Muscle layer of duodenum (tissue), 2 donors: ENCODE data around the gene KCND3.

Experiments used
- H3K27ac ChIP-seq: one replicate; pipeline ENCODE4 v1.7.0; 2013; ENCODE audit warnings: mild to moderate bottlenecking, low read length
- H3K27me3 ChIP-seq: one replicate; pipeline ENCODE4 v1.7.0; 2013; ENCODE audit warnings: low read depth, mild to moderate bottlenecking, control low read depth, low read length
- H3K36me3 ChIP-seq, 2 donors: one replicate each; pipeline ENCODE4 v1.7.0; 2013; ENCODE audit warnings: low read length in 2 of 2, control low read depth in 1 of 2, mild to moderate bottlenecking in 1 of 2; ENCODE audit not compliant: insufficient read depth in 2 of 2, control insufficient read depth in 1 of 2
- H3K4me1 ChIP-seq, 2 donors: one replicate each; pipeline ENCODE4 v1.7.0; 2013; ENCODE audit warnings: low read length in 2 of 2, mild to moderate bottlenecking in 2 of 2, control low read depth in 1 of 2, moderate library complexity in 1 of 2; ENCODE audit not compliant: insufficient read depth in 2 of 2, control insufficient read depth in 1 of 2
- H3K4me3 ChIP-seq, 2 donors: one replicate each; pipeline ENCODE4 v1.7.0; 2013; ENCODE audit warnings: low read length in 2 of 2, low read depth in 1 of 2, mild to moderate bottlenecking in 1 of 2
- H3K9me3 ChIP-seq, 2 donors: one replicate each; pipeline ENCODE4 v1.7.0; 2013; ENCODE audit warnings: low read length in 2 of 2, control low read depth in 1 of 2, mild to moderate bottlenecking in 1 of 2; ENCODE audit not compliant: control insufficient read depth in 1 of 2
- donor health status: healthy.

Gene KCND3

GRCh38 chr1:111876631-111877030 lies 112.8 kb downstream of the KCND3 start:
- no peak overlapping the region for H3K27ac ChIP-seq

GRCh38 chr1:111875640-111876039 lies 113.8 kb downstream of the KCND3 start:
- Histone ChIP-seq H3K36me3 (no peaks in the 10 kb centered on the region), H3K27ac (no peak overlapping the region)

More at GRCh38 chr1:111876631-111877030, 112.8 kb downstream of the KCND3 start:
- H3K4me3 ChIP-seq: no peak overlapping the region
- peaks cover 0 to 44% of the 10 kb centered on the region in 2 donors for H3K4me1 ChIP-seq
- H3K36me3 ChIP-seq: no peaks in the 10 kb centered on the region
- H3K27me3 ChIP-seq: no peaks in the 10 kb centered on the region
- H3K9me3 ChIP-seq: no peaks in the 10 kb centered on the region

GRCh38 chr1:111873460-111874030 lies 115.9 kb downstream of the KCND3 start:
- no peaks in the 10 kb centered on the region for H3K9me3 ChIP-seq
- H3K4me3 ChIP-seq: no peak overlapping the region
- H3K36me3 ChIP-seq: no peaks in the 10 kb centered on the region
- H3K27me3 ChIP-seq: no peaks in the 10 kb centered on the region
- no peak overlapping the region for H3K27ac ChIP-seq
- peaks cover 0 to 16% of the 10 kb centered on the region in 2 donors for H3K4me1 ChIP-seq

More at GRCh38 chr1:111875640-111876039, 113.8 kb downstream of the KCND3 start:
- Histone ChIP-seq H3K27me3 (no peaks in the 10 kb centered on the region), H3K4me1 (peaks cover 0 to 34% of the 10 kb centered on the region in 2 donors), H3K9me3 (no peaks in the 10 kb centered on the region), H3K4me3 (no peak overlapping the region)

GRCh38 chr1:111870181-111870580 lies 119.3 kb downstream of the KCND3 start:
- Histone ChIP-seq H3K4me1 (peaks cover 0 to 9% of the 10 kb centered on the region in 2 donors), H3K4me3 (no peak overlapping the region), H3K27ac (no peak overlapping the region), H3K27me3 (no peaks in the 10 kb centered on the region), H3K9me3 (no peaks in the 10 kb centered on the region), H3K36me3 (no peaks in the 10 kb centered on the region)

GRCh38 chr1:111867868-111868440 lies 121.5 kb downstream of the KCND3 start:
- H3K9me3 ChIP-seq: no peaks in the 10 kb centered on the region
- H3K4me3 ChIP-seq: no peak overlapping the region
- H3K4me1 ChIP-seq: no peaks in the 10 kb centered on the region
- H3K27me3 ChIP-seq: no peaks in the 10 kb centered on the region
- no peaks in the 10 kb centered on the region for H3K36me3 ChIP-seq
- H3K27ac ChIP-seq: no peak overlapping the region

GRCh38 chr1:111864862-111865261 lies 124.6 kb downstream of the KCND3 start:
- Histone ChIP-seq H3K27me3 (no peaks in the 10 kb centered on the region), H3K27ac (no peak overlapping the region), H3K36me3 (no peaks in the 10 kb centered on the region), H3K4me3 (no peak overlapping the region), H3K9me3 (no peaks in the 10 kb centered on the region), H3K4me1 (no peaks in the 10 kb centered on the region)

GRCh38 chr1:111863401-111863800 lies 126.1 kb downstream of the KCND3 start:
- Histone ChIP-seq H3K4me3 (no peak overlapping the region), H3K27ac (no peak overlapping the region), H3K36me3 (no peaks in the 10 kb centered on the region), H3K9me3 (no peaks in the 10 kb centered on the region), H3K4me1 (no peaks in the 10 kb centered on the region), H3K27me3 (no peaks in the 10 kb centered on the region)

GRCh38 chr1:111862599-111862998 lies 126.9 kb downstream of the KCND3 start:
- Histone ChIP-seq H3K36me3 (no peaks in the 10 kb centered on the region), H3K4me3 (no peak overlapping the region), H3K27ac (no peak overlapping the region), H3K9me3 (no peaks in the 10 kb centered on the region), H3K4me1 (no peaks in the 10 kb centered on the region), H3K27me3 (no peaks in the 10 kb centered on the region)

- H3K4me1 ChIP-seq: no peaks in the 10 kb centered on the region
- no peaks in the 10 kb centered on the region for H3K36me3 ChIP-seq
- no peak overlapping the region for H3K27ac ChIP-seq
- H3K4me3 ChIP-seq: no peak overlapping the region
- H3K9me3 ChIP-seq: no peaks in the 10 kb centered on the region
- H3K27me3 ChIP-seq: no peaks in the 10 kb centered on the region
Measured at GRCh38 chr1:111861523-111861922, 127.9 kb downstream of the KCND3 start.

- Histone ChIP-seq H3K36me3 (no peaks in the 10 kb centered on the region), H3K4me1 (no peaks in the 10 kb centered on the region), H3K27me3 (no peaks in the 10 kb centered on the region), H3K4me3 (no peak overlapping the region), H3K9me3 (no peaks in the 10 kb centered on the region), H3K27ac (no peak overlapping the region)
Measured at GRCh38 chr1:111857194-111857651, 132.2 kb downstream of the KCND3 start.

- H3K4me1 ChIP-seq: no peaks in the 10 kb centered on the region
- H3K4me3 ChIP-seq: no peak overlapping the region
- no peak overlapping the region for H3K27ac ChIP-seq
- no peaks in the 10 kb centered on the region for H3K36me3 ChIP-seq
- no peaks in the 10 kb centered on the region for H3K9me3 ChIP-seq
- no peaks in the 10 kb centered on the region for H3K27me3 ChIP-seq
Measured at GRCh38 chr1:111856411-111857185, 132.9 kb downstream of the KCND3 start.
